HepG2 (cell line): ENCODE measurements around the gene CBLB. TPM values are rescaled to one million over a fixed set of nuclear protein-coding genes. Genes with fewer than 3 reads are reported as not detected.

Source experiments
- ATAC-seq: fragments of 200-7000 bp; cut with Tn5 transposase; 3 replicates; pipeline ENCODE4 v1.9.1; 2020; ENCODE audit warnings: mild to moderate bottlenecking, moderate library complexity
- BruUV-seq: library from RNA; stranded (reverse); fragments of 400-500 nt; replicated peaks from 2 replicates; lab custom pipeline; 2021; lab: Mats Ljungman, UMichigan
- CTCF ChIA-PET: fragments of 300-600 bp; formaldehyde crosslinking; extraction: SDS; loops from one replicate; lab custom pipeline; 2021; ENCODE audit warnings: low total read pairs, inconsistent platforms, low intra/inter-chr PET ratio; lab: Yijun Ruan, JAX
- POLR2A ChIA-PET: fragments of 350-600 bp; sonication (Branson Sonifier 250); formaldehyde crosslinking; loops from one replicate; lab custom pipeline; 2020; ENCODE audit warnings: antibody characterized with exemption, inconsistent platforms; lab: Yijun Ruan, JAX
- DNase-seq: peaks from one replicate; pipeline ENCODE4 v3.0.0-alpha.2; 2015; ENCODE audit warnings: low spot score
- FAIRE-seq: peaks from 3 replicates; lab custom pipeline; 2011; peaks lifted over from hg19 to GRCh38; lab: Jason Lieb, UNC
- H2AFZ ChIP-seq: one replicate; pipeline ENCODE4 v1.6.1; 2011; ENCODE audit warnings: low read length, inconsistent platforms
- H3K27ac ChIP-seq: fragments of 300-600 bp; 3 replicates; pipeline ENCODE4 v1.8.0; 2011; ENCODE audit warnings: mixed run types, mild to moderate bottlenecking, mixed read lengths, low read length, inconsistent platforms; ENCODE audit not compliant: insufficient read depth; ENCODE audit errors: extremely low read length
- H3K27me3 ChIP-seq, 2 experiments: fragments of 200-600 bp in 1 of 2; 2 replicates in 1 of 2; 3 replicates in 1 of 2; pipeline versions ENCODE4 v1.6.0 to v1.8.0; 2011; ENCODE audit warnings: low read length in 2 of 2, mild to moderate bottlenecking in 2 of 2, moderate library complexity in 2 of 2, inconsistent platforms in 1 of 2; ENCODE audit not compliant: insufficient read depth in 2 of 2, control insufficient read depth in 1 of 2
- H3K36me3 ChIP-seq, 2 experiments: fragments of 200-600 bp in 1 of 2; replicated peaks in 1 of 2; 2 replicates in 1 of 2; 3 replicates in 1 of 2; pipeline versions ENCODE4 v1.5.1 to v1.8.0; 2011; ENCODE audit warnings: low read length in 2 of 2, inconsistent platforms in 1 of 2; ENCODE audit not compliant: insufficient read depth in 2 of 2, control insufficient read depth in 1 of 2
- H3K4me1 ChIP-seq: 2 replicates; pipeline ENCODE4 v1.5.1; 2012; ENCODE audit warnings: low read length, inconsistent platforms; ENCODE audit not compliant: insufficient read depth
- H3K4me2 ChIP-seq: 2 replicates; pipeline ENCODE4 v1.6.0; 2011; ENCODE audit warnings: low read depth, low read length, inconsistent platforms
- H3K4me3 ChIP-seq, 3 experiments: fragments of 200-600 bp in 1 of 3; sonication (generic), shearing (Covaris generic) in 1 of 3; replicated peaks in 1 of 3; 2 replicates each; pipeline ENCODE4 v1.5.1; 2011 to 2016; ENCODE audit warnings: low read length in 3 of 3, inconsistent platforms in 2 of 3, low read depth in 2 of 3, mild to moderate bottlenecking in 2 of 3, control low read depth in 1 of 3, mixed read lengths in 1 of 3; ENCODE audit not compliant: insufficient read depth in 1 of 3
- H3K79me2 ChIP-seq: one replicate; pipeline ENCODE4 v1.6.1; 2011; ENCODE audit warnings: low read length, inconsistent platforms; ENCODE audit not compliant: insufficient read depth
- H3K9ac ChIP-seq: 2 replicates; pipeline ENCODE4 v1.6.0; 2011; ENCODE audit warnings: mild to moderate bottlenecking, low read depth, low read length, inconsistent platforms; ENCODE audit not compliant: insufficient read depth
- H3K9me3 ChIP-seq: 2 replicates; pipeline ENCODE4 v1.5.1; 2012; ENCODE audit warnings: mild to moderate bottlenecking, low read length
- H4K20me1 ChIP-seq: 2 replicates; pipeline ENCODE4 v1.6.0; 2011; ENCODE audit warnings: inconsistent platforms, mild to moderate bottlenecking, low read length, moderate library complexity; ENCODE audit not compliant: insufficient read depth
- DPF2 ChIP-seq: sonication (generic); formaldehyde crosslinking; IDR thresholded peaks from 2 replicates; pipeline ENCODE4 v1.4.0; 2020; ENCODE audit warnings: mild to moderate bottlenecking, low read depth, missing genetic modification reagents, borderline replicate concordance
- EP300 ChIP-seq, 3 experiments: sonication (generic) in 1 of 3; formaldehyde crosslinking in 1 of 3; IDR thresholded peaks; 2 replicates each; pipeline versions ENCODE4 v1.5.1 to v1.6.1; 2011 to 2020; ENCODE audit warnings: low read depth in 2 of 3, low read length in 2 of 3, borderline replicate concordance in 1 of 3, improper control_type of control experiment in 1 of 3, mild to moderate bottlenecking in 1 of 3, missing genetic modification reagents in 1 of 3, moderate library complexity in 1 of 3
- GRHL1 ChIP-seq: sonication (generic); formaldehyde crosslinking; conservative IDR thresholded peaks from 2 replicates; pipeline ENCODE4 v1.8.0; 2022; ENCODE audit warnings: missing genetic modification reagents
- MEIS1 ChIP-seq: sonication (generic); formaldehyde crosslinking; IDR thresholded peaks from 2 replicates; pipeline ENCODE4 v1.9.0; 2021; ENCODE audit warnings: mild to moderate bottlenecking, missing genetic modification reagents, moderate library complexity, borderline replicate concordance
- MIER3 ChIP-seq: IDR thresholded peaks from 2 replicates; pipeline ENCODE4 v1.6.1; 2016; ENCODE audit warnings: missing compliant biosample characterization, borderline replicate concordance
- SP1 ChIP-seq, 2 experiments: fragments of 450-650 bp in 1 of 2; sonication (generic) in 1 of 2; formaldehyde crosslinking in 1 of 2; IDR thresholded peaks; 2 replicates each; pipeline versions ENCODE4 v1.4.0 to v1.6.1; 2016 to 2020; ENCODE audit warnings: missing genetic modification reagents in 1 of 2
- SP5 ChIP-seq: IDR thresholded peaks from 2 replicates; pipeline ENCODE4 v1.6.1; 2016; ENCODE audit warnings: low read depth, borderline replicate concordance
- TFAP4 ChIP-seq: sonication (generic); IDR thresholded peaks from 2 replicates; pipeline ENCODE4 v1.6.1; 2016; ENCODE audit warnings: low read depth, borderline replicate concordance
- TOE1 ChIP-seq: sonication (generic); formaldehyde crosslinking; IDR thresholded peaks from 2 replicates; pipeline ENCODE4 v1.4.0; 2020; ENCODE audit warnings: mild to moderate bottlenecking, missing genetic modification reagents
- ZKSCAN5 ChIP-seq: sonication (generic); formaldehyde crosslinking; IDR thresholded peaks from 2 replicates; pipeline ENCODE4 v1.5.1; 2020; ENCODE audit warnings: mild to moderate bottlenecking, missing genetic modification reagents
- ZNF44 ChIP-seq: sonication (generic); formaldehyde crosslinking; IDR thresholded peaks from 2 replicates; pipeline ENCODE4 v1.5.1; 2020; ENCODE audit warnings: mild to moderate bottlenecking, missing genetic modification reagents
- ZNF580 ChIP-seq: IDR thresholded peaks from 2 replicates; pipeline ENCODE4 v1.6.1; 2016; ENCODE audit warnings: low read depth, borderline replicate concordance
- WGBS: methylation state at CpG from one replicate; pipeline ENCODE4 v1.1.6; 2017; ENCODE audit warnings: low lambda C conversion rate; 5-methylcytosine and 5-hydroxymethylcytosine counted together
- in situ Hi-C: cut with HindIII; loops from 2 replicates; pipeline ENCODE4 v1.10.0; 2017; ENCODE audit warnings: low pct_unique_long_range_greater_than_20kb; ENCODE audit not compliant: extremely low pct_ligation_motif_present
- intact Hi-C: fragments of 100-400 bp; cut with micrococcal nuclease; formaldehyde crosslinking; loops from one replicate; pipeline ENCODE4 v1.10.0; 2022; ENCODE audit not compliant: unreplicated experiment
- polyA plus RNA-seq, 8 experiments: library from polyadenylated mRNA; depleted of rRNA in 3 of 8; stranded (reverse) in 7 of 8; unstranded in 1 of 8; fragments of >200 nt; fragmentation: Illumina TruSeq in 4 of 8; extraction: Trizol in 4 of 8; gene quantifications; 2 replicates each; pipeline versions ENCODE4 v1.2.1 to v1.2.3, GENCODE V29; 2011 to 2016; ENCODE audit warnings: low read depth in 4 of 8, missing spikeins in 1 of 8, mixed read lengths in 1 of 8; ENCODE audit not compliant: insufficient read depth in 1 of 8
- total RNA-seq, 5 experiments: library from RNA; depleted of rRNA; stranded (reverse); fragments of >200 nt; fragmentation: Illumina TruSeq; extraction: Trizol; gene quantifications; 2 replicates each; pipeline ENCODE4 v1.2.3, GENCODE V29; 2016; ENCODE audit warnings: low read depth in 1 of 5

The CBLB gene
- total and polyA plus RNA-seq, 2 of the 13 experiments (the other 11 are each of a cell fraction or from before 2014, with no cell fraction given): 9.8 to 16.4 TPM

DNA sequence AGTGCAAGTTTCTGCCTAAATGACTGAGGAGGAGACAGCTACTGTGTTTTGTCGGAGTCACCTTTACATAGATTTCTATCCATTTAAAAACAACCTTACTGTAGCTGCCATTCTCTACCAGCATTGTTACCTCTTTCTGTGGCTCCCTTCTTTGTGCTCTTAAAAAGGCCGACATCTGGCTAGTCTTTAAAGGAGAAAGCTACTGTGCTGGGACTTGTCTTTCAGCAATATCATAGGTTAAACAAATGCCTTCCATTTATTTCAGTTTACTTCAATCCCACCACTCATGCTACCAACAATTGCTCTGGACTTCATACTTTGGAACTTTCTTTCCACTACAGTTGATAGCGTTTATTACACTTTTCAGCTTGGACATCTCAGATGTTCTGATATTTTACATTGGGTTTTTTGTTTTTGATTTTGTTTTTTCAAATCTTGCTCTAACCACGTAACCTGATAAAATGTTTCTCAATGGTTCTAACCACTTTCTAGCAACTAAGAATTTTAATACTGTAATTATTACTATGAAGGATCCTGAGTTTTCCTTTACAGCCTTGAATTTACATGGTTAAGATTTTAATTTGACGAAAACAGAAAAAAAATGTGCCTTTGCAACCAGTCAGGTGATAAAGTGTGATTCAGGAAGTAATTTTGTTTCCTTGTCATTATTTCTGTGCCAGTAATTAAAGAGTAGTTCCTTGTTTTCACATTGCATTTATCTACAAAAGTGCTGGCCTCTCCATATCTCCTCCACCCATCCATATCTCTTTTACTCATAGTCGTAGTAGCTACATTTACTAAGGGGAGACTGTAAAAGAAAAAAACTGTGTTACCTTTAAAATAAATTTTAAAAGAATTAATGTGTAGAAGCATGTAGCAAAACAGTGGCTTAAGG, 1.3 kb upstream of the CBLB start:
- ChIA-PET CTCF (no interaction called here), POLR2A (interaction anchor here (0.9 to 1.2 kb wide), 2 partner anchors 46 to 61 kb away, joined by 3 read pairs; no protein-coding TSS in a partner anchor)
- FAIRE-seq: no peak
- in situ Hi-C loops: no loop called here
- H3K27me3 ChIP-seq: no peaks in the 10 kb centered on the region; a peak in 1 of 5 replicates
- peak overlapping the region; percentile 88 for H3K27ac ChIP-seq
- intact Hi-C loops: loop anchor here (2.0 to 10.0 kb wide), 6 partner anchors 43 to 295 kb away; no protein-coding TSS in a partner anchor
- H3K4me3 ChIP-seq: peak overlapping the region; percentile 83 to 100 (median 94); a peak in 5 of 6 replicates
- no peaks in the 10 kb centered on the region; the same call in none of the 2 replicates for H4K20me1 ChIP-seq
- no peak for ATAC-seq
- WGBS: 29% methylated on average over 6 of the region's 6 CpGs
- TF ChIP-seq ZKSCAN5 (CRISPR knock-in tag) (no peak), TOE1 (CRISPR knock-in tag) (0 out of 2 replicates have a peak, but pooled peaks have one; percentile 9)
- H3K4me1 ChIP-seq: peaks cover 34% of the 10 kb centered on the region
- H3K79me2 ChIP-seq: peaks cover 29% of the 10 kb centered on the region
- H3K36me3 ChIP-seq: peaks cover 0 to 1% of the 10 kb centered on the region in 2 experiments; a peak in 1 of 5 replicates
- no peak for DNase-seq
- peak overlapping the region; percentile 70 for H3K9ac ChIP-seq
- H2AFZ ChIP-seq: peak overlapping the region; percentile 68
- no TSS peak for BruUV-seq
- H3K4me2 ChIP-seq: peak overlapping the region; percentile 88
- H3K9me3 ChIP-seq: no peaks in the 10 kb centered on the region

GRCh38 chr3:105869531-105869833, 670 bp upstream of the CBLB start:
- peak overlapping the region; percentile 70 for H3K9ac ChIP-seq
- TF ChIP-seq MIER3 (CRISPR knock-in tag): no peak
- no peak for TF ChIP-seq ZNF580 (CRISPR knock-in tag)
- no peak for TF ChIP-seq GRHL1
- TF ChIP-seq MEIS1 (CRISPR knock-in tag): no peak
- no peak for TF ChIP-seq SP5 (CRISPR knock-in tag)
- TF ChIP-seq DPF2 (CRISPR knock-in tag): no peak
- TF ChIP-seq TFAP4: no peak
- TF ChIP-seq EP300 (IDR thresholded peaks at IDR 0.05; ENCODE audit: low read depth in 2 of 2, low read length in 2 of 2): no peak
- TF ChIP-seq EP300 (CRISPR knock-in tag; IDR thresholded peaks at IDR 0.05; ENCODE audit: borderline replicate concordance): no peak
- no peak for TF ChIP-seq SP1 (IDR thresholded peaks at IDR 0.05)
- no peak for TF ChIP-seq SP1 (CRISPR knock-in tag; IDR thresholded peaks at IDR 0.05)
- TF ChIP-seq ZNF44 (CRISPR knock-in tag): no peak

More at GRCh38 chr3:105869531-105869833, 670 bp upstream of the CBLB start:
- Histone ChIP-seq H3K79me2 (peaks cover 35% of the 10 kb centered on the region), H3K4me2 (peak overlapping the region; percentile 88), H3K27ac (peak overlapping the region; percentile 88), H2AFZ (peak overlapping the region; percentile 68), H3K9me3 (no peaks in the 10 kb centered on the region), H4K20me1 (no peaks in the 10 kb centered on the region; the same call in none of the 2 replicates), H3K4me3 (peak overlapping the region; percentile 83 to 100 (median 94)), H3K27me3 (no peaks in the 10 kb centered on the region; a peak in 1 of 5 replicates), H3K36me3 (peaks cover 1 to 2% of the 10 kb centered on the region in 2 experiments; a peak in 1 of 5 replicates), H3K4me1 (peaks cover 41% of the 10 kb centered on the region)
- CTCF ChIA-PET: no interaction called here
- ATAC-seq: no peak
- in situ Hi-C loops: no loop called here
- no peak for DNase-seq
- TSS peak; percentile 89 for BruUV-seq
- POLR2A ChIA-PET: interaction anchor here (0.9 to 1.2 kb wide), 2 partner anchors 46 to 61 kb away, joined by 3 read pairs; no protein-coding TSS in a partner anchor
- WGBS: 0% methylated on average over 3 of the region's 3 CpGs
- intact Hi-C loops: loop anchor here (2.0 to 10.0 kb wide), 6 partner anchors 42 to 295 kb away; no protein-coding TSS in a partner anchor
- no peak for FAIRE-seq
